Measurements from ENCODE around the gene CLEC16A.
"Not testable (repeated sequence)": the region's sequence is repeated elsewhere in the genome, so short reads cannot be mapped to it uniquely, and the experiment has no call there.

The CLEC16A gene

DNA sequence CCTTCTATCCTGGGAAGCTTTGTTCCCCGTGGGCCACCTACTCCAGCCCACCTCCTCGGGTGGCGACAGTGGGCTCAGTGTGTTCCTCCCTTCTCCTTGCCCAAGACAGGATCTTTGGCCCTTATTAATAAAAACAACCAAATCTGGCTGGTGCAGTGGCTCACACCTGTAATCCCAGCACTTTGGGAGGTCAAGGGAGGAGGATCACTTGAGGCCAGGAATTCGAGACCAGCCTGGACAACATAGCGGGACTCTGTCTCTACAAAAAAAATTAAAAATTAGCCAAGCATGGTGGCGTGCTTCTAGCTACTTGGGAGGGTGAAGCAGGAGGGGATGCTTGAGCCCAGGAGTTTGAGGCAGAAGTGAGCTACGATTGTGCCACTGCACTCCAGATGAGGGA, 269.4 kb downstream of the CLEC16A start:
- TF ChIP-seq, protein P1, sequence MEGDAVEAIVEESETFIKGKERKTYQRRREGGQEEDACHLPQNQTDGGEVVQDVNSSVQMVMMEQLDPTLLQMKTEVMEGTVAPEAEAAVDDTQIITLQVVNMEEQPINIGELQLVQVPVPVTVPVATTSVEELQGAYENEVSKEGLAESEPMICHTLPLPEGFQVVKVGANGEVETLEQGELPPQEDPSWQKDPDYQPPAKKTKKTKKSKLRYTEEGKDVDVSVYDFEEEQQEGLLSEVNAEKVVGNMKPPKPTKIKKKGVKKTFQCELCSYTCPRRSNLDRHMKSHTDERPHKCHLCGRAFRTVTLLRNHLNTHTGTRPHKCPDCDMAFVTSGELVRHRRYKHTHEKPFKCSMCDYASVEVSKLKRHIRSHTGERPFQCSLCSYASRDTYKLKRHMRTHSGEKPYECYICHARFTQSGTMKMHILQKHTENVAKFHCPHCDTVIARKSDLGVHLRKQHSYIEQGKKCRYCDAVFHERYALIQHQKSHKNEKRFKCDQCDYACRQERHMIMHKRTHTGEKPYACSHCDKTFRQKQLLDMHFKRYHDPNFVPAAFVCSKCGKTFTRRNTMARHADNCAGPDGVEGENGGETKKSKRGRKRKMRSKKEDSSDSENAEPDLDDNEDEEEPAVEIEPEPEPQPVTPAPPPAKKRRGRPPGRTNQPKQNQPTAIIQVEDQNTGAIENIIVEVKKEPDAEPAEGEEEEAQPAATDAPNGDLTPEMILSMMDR (conservative IDR thresholded peaks at IDR 0.05; ENCODE audit: low read depth) = no peak
- no peak for DNase-seq (ENCODE audit: low spot score)
- POLR2A ChIA-PET (ENCODE audit: low non-redundant PET) = no interaction called here
- H3K27ac ChIP-seq = no peak overlapping the region
- CTCF ChIA-PET = interaction anchor here (0.6 kb wide), 1 partner anchor 260 kb away, joined by 3 read pairs; no protein-coding TSS in a partner anchor

DNA sequence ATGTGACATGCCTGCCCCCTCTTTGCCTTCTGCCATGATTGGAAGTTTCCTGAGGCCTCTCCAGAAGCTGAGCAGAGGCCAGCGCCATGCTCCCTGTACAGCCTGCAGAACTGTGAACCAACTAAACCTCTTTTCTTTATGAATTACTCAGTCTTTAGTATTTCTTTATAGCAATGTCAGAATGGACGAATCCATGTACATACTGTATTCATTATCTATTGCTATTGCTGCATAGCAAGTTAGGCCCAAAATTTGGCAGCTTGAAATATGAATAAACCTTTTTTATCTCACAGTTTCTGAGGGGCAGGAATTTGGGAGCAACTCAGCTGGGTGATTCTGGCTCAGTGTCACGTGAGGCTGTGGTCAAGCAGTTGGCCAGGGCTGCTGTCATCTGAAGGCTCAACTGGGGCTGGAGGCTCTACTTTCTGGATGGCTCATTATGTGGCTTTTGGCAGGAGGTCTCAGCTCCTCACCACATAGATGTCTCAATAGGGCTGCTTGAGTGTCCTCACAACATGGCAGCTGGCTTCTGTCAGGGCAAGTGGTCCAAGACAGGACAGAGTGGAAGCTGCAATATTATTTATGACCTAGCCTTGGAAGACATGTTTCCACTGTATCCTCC, 271.7 kb downstream of the CLEC16A start:
- no peak for DNase-seq (ENCODE audit: low spot score)
- POLR2A ChIA-PET (ENCODE audit: low non-redundant PET) = interaction anchor here (0.6 kb wide), 1 partner anchor 20 kb away, joined by 3 read pairs; no protein-coding TSS in a partner anchor

DNA sequence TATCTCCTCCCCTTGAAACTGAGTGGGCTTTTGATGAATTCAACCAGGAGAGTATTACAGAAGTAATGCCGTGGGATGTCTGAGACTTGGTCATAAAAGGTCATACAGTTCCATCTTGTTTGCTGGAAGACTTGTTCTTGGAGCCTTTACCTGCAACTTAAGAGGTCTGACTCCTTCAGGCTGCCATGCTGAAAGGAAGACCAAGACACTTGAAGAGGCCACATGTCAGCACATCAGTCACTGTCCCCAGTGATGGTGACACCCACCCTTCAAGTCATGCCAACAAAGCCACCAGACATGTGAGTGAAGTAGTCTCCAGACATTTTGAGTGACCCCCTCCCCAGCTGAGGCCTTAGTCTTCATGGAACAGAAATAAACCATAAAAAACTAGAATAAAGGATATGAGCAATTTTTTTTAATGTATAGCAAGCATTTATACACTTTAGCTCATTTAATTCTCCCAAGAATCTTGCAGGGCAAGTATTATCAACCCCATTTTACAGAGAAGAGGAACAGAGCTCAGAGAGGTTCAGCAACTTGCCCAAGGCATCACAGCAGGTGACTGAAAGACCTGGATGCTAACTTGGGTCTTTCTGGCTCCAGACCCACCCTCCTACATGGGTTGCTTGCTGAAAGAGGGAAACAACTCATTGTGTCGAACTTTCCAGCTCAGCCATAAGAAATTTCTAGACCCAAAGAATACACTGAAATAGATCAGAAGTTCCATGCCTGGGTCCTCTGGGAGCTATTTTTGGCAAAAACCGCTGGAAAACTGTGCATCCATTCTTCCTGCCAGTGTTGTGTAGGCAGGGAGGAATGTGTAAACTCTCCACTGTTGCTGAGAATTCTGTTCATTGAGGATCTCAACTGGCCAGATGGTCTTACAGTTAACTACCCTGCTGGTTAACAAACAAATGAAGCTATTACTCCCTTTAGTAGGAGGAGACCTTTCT, 273.6 kb downstream of the CLEC16A start:
- H3K27ac ChIP-seq = no peak overlapping the region
- CTCF ChIA-PET = interaction anchor here (0.6 to 1.6 kb wide), 7 partner anchors 11 to 247 kb away, joined by 3 to 12 read pairs (median 3); no protein-coding TSS in a partner anchor
- TF ChIP-seq, protein P1 (conservative IDR thresholded peaks at IDR 0.05; ENCODE audit: low read depth) = no peak
- POLR2A ChIA-PET (ENCODE audit: low non-redundant PET) = no interaction called here
- no peak for DNase-seq (ENCODE audit: low spot score)

More for the DNA sequence above, 271.7 kb downstream of the CLEC16A start:
- TF ChIP-seq, protein P1 (conservative IDR thresholded peaks at IDR 0.05; ENCODE audit: low read depth) = no peak
- no peak overlapping the region for H3K27ac ChIP-seq
- CTCF ChIA-PET = interaction anchor here (0.6 kb wide), 1 partner anchor 41 kb away, joined by 3 read pairs; no protein-coding TSS in a partner anchor

DNA sequence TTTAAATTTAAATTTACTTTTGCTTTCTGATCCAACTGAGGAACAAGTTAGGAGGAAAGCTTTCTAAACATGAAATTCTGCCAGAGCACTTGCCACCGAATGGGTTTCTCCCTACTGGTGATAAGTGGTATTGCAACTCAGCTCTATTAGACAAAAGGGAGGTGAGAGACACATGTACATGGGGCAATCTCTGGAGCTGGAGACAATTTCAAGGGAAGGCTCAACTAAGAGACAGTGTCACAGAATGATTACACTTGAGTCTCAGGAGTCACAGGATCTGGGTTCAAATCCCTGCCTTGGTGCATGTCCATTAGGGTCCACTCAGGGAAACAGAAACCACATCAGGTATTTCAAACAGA, 274.2 kb downstream of the CLEC16A start:
- TF ChIP-seq, protein P1 (conservative IDR thresholded peaks at IDR 0.05; ENCODE audit: low read depth) = peak; percentile 29; the same call in 1 of the 2 replicates
- H3K27ac ChIP-seq = no peak overlapping the region
- POLR2A ChIA-PET (ENCODE audit: low non-redundant PET) = no interaction called here
- DNase-seq (ENCODE audit: low spot score) = no peak
- CTCF ChIA-PET = interaction anchor here (0.6 to 1.6 kb wide), 6 partner anchors 12 to 569 kb away, joined by 3 to 12 read pairs (median 4); no protein-coding TSS in a partner anchor

DNA sequence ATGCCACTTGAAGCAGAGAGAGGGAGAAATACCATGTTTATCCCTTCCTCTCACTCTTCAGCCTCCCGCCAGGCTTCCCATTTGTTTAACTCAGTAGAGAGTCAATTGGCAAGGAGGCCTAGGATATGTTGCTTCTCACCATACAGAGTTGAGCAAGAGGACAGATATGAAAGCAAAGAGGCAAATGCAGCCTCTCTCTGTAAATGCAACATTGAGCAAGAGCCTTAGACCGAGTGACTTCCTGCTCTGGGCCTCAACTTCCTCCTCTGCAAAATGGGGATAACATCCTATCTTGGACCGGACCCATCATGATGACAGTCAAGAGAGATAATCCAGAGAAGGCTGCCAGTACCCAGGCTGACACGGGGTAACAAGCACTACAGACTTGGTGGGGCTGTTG, 274.8 kb downstream of the CLEC16A start:
- CTCF ChIA-PET = interaction anchor here (0.6 to 1.6 kb wide), 2 partner anchors 12 to 570 kb away, joined by 4 to 12 read pairs; no protein-coding TSS in a partner anchor
- H3K27ac ChIP-seq = no peak overlapping the region
- TF ChIP-seq, protein P1 (conservative IDR thresholded peaks at IDR 0.05; ENCODE audit: low read depth) = no peak
- DNase-seq (ENCODE audit: low spot score) = no peak
- POLR2A ChIA-PET (ENCODE audit: low non-redundant PET) = no interaction called here

DNA sequence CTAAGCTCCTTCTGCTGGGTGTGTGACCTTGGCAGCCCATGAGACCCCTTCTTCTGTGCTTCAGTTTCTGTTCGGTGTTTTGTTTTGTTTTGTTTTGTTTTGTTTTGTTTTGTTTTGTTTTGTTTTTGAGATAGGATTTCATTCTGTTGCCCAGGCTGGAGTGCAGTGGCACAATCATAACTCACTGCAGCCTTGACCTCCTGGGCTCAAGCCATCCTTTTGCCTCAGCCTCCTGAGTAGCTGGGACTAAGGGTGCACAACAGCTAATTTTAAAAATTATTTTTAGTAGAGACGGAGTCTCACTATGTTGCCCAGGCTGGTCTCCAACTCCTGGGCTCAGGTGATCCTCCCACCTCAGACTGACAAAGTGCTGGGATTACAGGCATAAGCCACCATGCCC, 276.1 kb downstream of the CLEC16A start:
- CTCF ChIA-PET = not testable (repeated sequence)

More for the DNA sequence above, 276.1 kb downstream of the CLEC16A start:
- POLR2A ChIA-PET (ENCODE audit: low non-redundant PET); H3K27ac ChIP-seq; DNase-seq (ENCODE audit: low spot score): not testable (repeated sequence)

Measured in RWPE1 (cell line).